Keratinocyte (primary cell): ENCODE data around the gene MAP3K2. TPM values are rescaled to one million over a fixed set of nuclear protein-coding genes. Genes with fewer than 3 reads are reported as not detected.

Experiments
- DNase-seq: peaks from one replicate; pipeline ENCODE4 v3.0.0-alpha.2; 2011; ENCODE audit warnings: low read depth, missing footprints, low spot score
- FAIRE-seq: peaks from 2 replicates; lab custom pipeline; 2011; peaks lifted over from hg19 to GRCh38; lab: Jason Lieb, UNC
- H2AFZ ChIP-seq: 2 replicates; pipeline ENCODE4 v1.6.0; 2012; ENCODE audit warnings: low read length, control low read depth, inconsistent platforms; ENCODE audit not compliant: control insufficient read depth
- H3K27ac ChIP-seq: 2 replicates; pipeline ENCODE4 v1.5.1; 2011; ENCODE audit warnings: low read length; ENCODE audit not compliant: control insufficient read depth, insufficient read depth
- H3K27me3 ChIP-seq: 3 replicates; pipeline ENCODE4 v1.6.0; 2011; ENCODE audit warnings: low read length; ENCODE audit not compliant: control insufficient read depth, insufficient read depth; ENCODE audit errors: extremely low read depth
- H3K36me3 ChIP-seq, 2 experiments: 2 replicates in 1 of 2; 3 replicates in 1 of 2; pipeline ENCODE4 v1.5.1; 2011; ENCODE audit warnings: low read length in 2 of 2, mild to moderate bottlenecking in 1 of 2; ENCODE audit not compliant: control insufficient read depth in 2 of 2, insufficient read depth in 2 of 2; ENCODE audit errors: extremely low read depth in 1 of 2
- H3K4me1 ChIP-seq: 3 replicates; pipeline ENCODE4 v1.5.1; 2011; ENCODE audit warnings: low read length; ENCODE audit not compliant: control insufficient read depth, insufficient read depth; ENCODE audit errors: extremely low read depth
- H3K4me2 ChIP-seq: 3 replicates; pipeline ENCODE4 v1.6.0; 2011; ENCODE audit warnings: low read depth, low read length; ENCODE audit not compliant: control insufficient read depth, insufficient read depth; ENCODE audit errors: extremely low read depth
- H3K4me3 ChIP-seq, 3 experiments: fragments of 200-600 bp in 1 of 3; sonication (generic) in 1 of 3; 2 replicates in 2 of 3; 3 replicates in 1 of 3; pipeline ENCODE4 v1.5.1; 2011 to 2016; ENCODE audit warnings: low read length in 3 of 3, mild to moderate bottlenecking in 3 of 3, control low read depth in 2 of 3, inconsistent platforms in 1 of 3, low read depth in 1 of 3, mixed read lengths in 1 of 3, mixed run types in 1 of 3, moderate library complexity in 1 of 3; ENCODE audit not compliant: control insufficient read depth in 2 of 3, insufficient read depth in 2 of 3; ENCODE audit errors: extremely low read depth in 1 of 3
- H3K79me2 ChIP-seq: 2 replicates; pipeline ENCODE4 v1.6.0; 2012; ENCODE audit warnings: low read length; ENCODE audit not compliant: control insufficient read depth, insufficient read depth
- H3K9ac ChIP-seq: 3 replicates; pipeline ENCODE4 v1.6.0; 2011; ENCODE audit warnings: low read length; ENCODE audit not compliant: control insufficient read depth, insufficient read depth; ENCODE audit errors: extremely low read depth
- H3K9me1 ChIP-seq: 3 replicates; pipeline ENCODE4 v1.6.0; 2011; ENCODE audit warnings: low read length; ENCODE audit not compliant: control insufficient read depth, insufficient read depth; ENCODE audit errors: extremely low read depth
- H3K9me3 ChIP-seq: 2 replicates; pipeline ENCODE4 v1.5.1; 2012; ENCODE audit warnings: low read depth, low read length; ENCODE audit not compliant: control insufficient read depth
- H4K20me1 ChIP-seq: 3 replicates; pipeline ENCODE4 v1.6.0; 2011; ENCODE audit warnings: low read length; ENCODE audit not compliant: control insufficient read depth, insufficient read depth; ENCODE audit errors: extremely low read depth
- EZH2 ChIP-seq: IDR thresholded peaks from one replicate; pipeline ENCODE4 v1.6.1; 2012; ENCODE audit warnings: inconsistent platforms, mild to moderate bottlenecking, low read length, moderate library complexity
- dilution Hi-C: fragments of 300-500 bp; cut with MboI; formaldehyde crosslinking; loops from one replicate; pipeline ENCODE4 v1.7.0; 2020; ENCODE audit warnings: low sequenced_read_pairs; ENCODE audit not compliant: extremely low pct_ligation_motif_present
- polyA plus RNA-seq, 5 experiments: library from polyadenylated mRNA; depleted of rRNA in 3 of 5; stranded (reverse) in 3 of 5; stranded (forward) in 1 of 5; unstranded in 1 of 5; fragments of >200 nt; gene quantifications; 1 replicate in 1 of 5; 2 replicates in 3 of 5; 3 replicates in 1 of 5; pipeline versions ENCODE4 v1.2.1 to v1.2.3, GENCODE V29; 2011 to 2012; ENCODE audit warnings: missing spikeins in 2 of 5, low read depth in 1 of 5, low replicate concordance in 1 of 5
- TF ChIP-seq, protein P1 (sequence below), 3 experiments: IDR thresholded peaks in 1 of 3; conservative IDR thresholded peaks in 1 of 3; optimal IDR thresholded peaks in 1 of 3; 2 replicates in 2 of 3; 3 replicates in 1 of 3; pipeline versions ENCODE3 to v1.5.1; 2011; ENCODE audit warnings: low read length in 3 of 3, mild to moderate bottlenecking in 3 of 3, moderate library complexity in 2 of 3, control low read depth in 1 of 3, inconsistent platforms in 1 of 3; ENCODE audit not compliant: insufficient read depth in 2 of 3; ENCODE audit errors: extremely low read depth in 1 of 3

The MAP3K2 gene
- polyA plus RNA-seq, 1 donor (not counting 4 experiments of a cell fraction or from before 2014, with no cell fraction given), result 11.9 TPM

GRCh38 chr2:127358971-127359370 is 28.8 kb downstream of the MAP3K2 start:
- no peaks in the 10 kb centered on the region for H3K4me1 ChIP-seq
- dilution Hi-C loops, result loop anchor here (25.0 kb wide), 1 partner anchor 103 kb away; no protein-coding TSS in a partner anchor
- no peak for DNase-seq
- no peaks in the 10 kb centered on the region for H4K20me1 ChIP-seq
- no peak for FAIRE-seq
- H3K27ac ChIP-seq, result no peak overlapping the region
- H3K4me2 ChIP-seq, result no peak overlapping the region
- no peaks in the 10 kb centered on the region for H3K36me3 ChIP-seq
- H3K9me3 ChIP-seq, result no peaks in the 10 kb centered on the region
- H3K9me1 ChIP-seq, result no peaks in the 10 kb centered on the region
- H3K79me2 ChIP-seq, result peaks cover 33% of the 10 kb centered on the region
- H3K4me3 ChIP-seq, result no peak overlapping the region
- no peaks in the 10 kb centered on the region for H3K27me3 ChIP-seq
- no peak overlapping the region for H2AFZ ChIP-seq
- H3K9ac ChIP-seq, result no peak overlapping the region
- TF ChIP-seq EZH2, result no peak
- TF ChIP-seq, protein P1, sequence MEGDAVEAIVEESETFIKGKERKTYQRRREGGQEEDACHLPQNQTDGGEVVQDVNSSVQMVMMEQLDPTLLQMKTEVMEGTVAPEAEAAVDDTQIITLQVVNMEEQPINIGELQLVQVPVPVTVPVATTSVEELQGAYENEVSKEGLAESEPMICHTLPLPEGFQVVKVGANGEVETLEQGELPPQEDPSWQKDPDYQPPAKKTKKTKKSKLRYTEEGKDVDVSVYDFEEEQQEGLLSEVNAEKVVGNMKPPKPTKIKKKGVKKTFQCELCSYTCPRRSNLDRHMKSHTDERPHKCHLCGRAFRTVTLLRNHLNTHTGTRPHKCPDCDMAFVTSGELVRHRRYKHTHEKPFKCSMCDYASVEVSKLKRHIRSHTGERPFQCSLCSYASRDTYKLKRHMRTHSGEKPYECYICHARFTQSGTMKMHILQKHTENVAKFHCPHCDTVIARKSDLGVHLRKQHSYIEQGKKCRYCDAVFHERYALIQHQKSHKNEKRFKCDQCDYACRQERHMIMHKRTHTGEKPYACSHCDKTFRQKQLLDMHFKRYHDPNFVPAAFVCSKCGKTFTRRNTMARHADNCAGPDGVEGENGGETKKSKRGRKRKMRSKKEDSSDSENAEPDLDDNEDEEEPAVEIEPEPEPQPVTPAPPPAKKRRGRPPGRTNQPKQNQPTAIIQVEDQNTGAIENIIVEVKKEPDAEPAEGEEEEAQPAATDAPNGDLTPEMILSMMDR (optimal IDR thresholded peaks at IDR 0.05 in 1 of 3, IDR thresholded peaks at IDR 0.05 in 1 of 3, conservative IDR thresholded peaks at IDR 0.05 in 1 of 3; ENCODE audit: extremely low read depth in 1 of 3, insufficient read depth in 2 of 3, low read length in 3 of 3), result no peak

GRCh38 chr2:127358044-127358443 is 29.7 kb downstream of the MAP3K2 start:
- no peak for DNase-seq

More at GRCh38 chr2:127358044-127358443, 29.7 kb downstream of the MAP3K2 start:
- H3K4me3 ChIP-seq, result no peak overlapping the region
- no peaks in the 10 kb centered on the region for H3K9me1 ChIP-seq
- TF ChIP-seq, protein P1 (optimal IDR thresholded peaks at IDR 0.05 in 1 of 3, IDR thresholded peaks at IDR 0.05 in 1 of 3, conservative IDR thresholded peaks at IDR 0.05 in 1 of 3; ENCODE audit: extremely low read depth in 1 of 3, insufficient read depth in 2 of 3, low read length in 3 of 3), result no peak
- no peak overlapping the region for H3K9ac ChIP-seq
- H3K9me3 ChIP-seq, result no peaks in the 10 kb centered on the region
- dilution Hi-C loops, result loop anchor here (25.0 kb wide), 1 partner anchor 104 kb away; no protein-coding TSS in a partner anchor
- H3K79me2 ChIP-seq, result peaks cover 26% of the 10 kb centered on the region
- H2AFZ ChIP-seq, result no peak overlapping the region
- H3K4me1 ChIP-seq, result no peaks in the 10 kb centered on the region
- no peak overlapping the region for H3K4me2 ChIP-seq
- no peaks in the 10 kb centered on the region for H3K27me3 ChIP-seq
- FAIRE-seq, result no peak
- no peaks in the 10 kb centered on the region for H4K20me1 ChIP-seq
- no peaks in the 10 kb centered on the region for H3K36me3 ChIP-seq
- no peak overlapping the region for H3K27ac ChIP-seq
